Measurements from ENCODE around the gene SAMD9L. TPM values are rescaled to one million over a fixed set of nuclear protein-coding genes. Genes with fewer than 3 reads are reported as not detected.

The SAMD9L gene
- polyA plus RNA-seq, 3 donors, result 12.5 to 31.8 (median 18.6) TPM

DNA sequence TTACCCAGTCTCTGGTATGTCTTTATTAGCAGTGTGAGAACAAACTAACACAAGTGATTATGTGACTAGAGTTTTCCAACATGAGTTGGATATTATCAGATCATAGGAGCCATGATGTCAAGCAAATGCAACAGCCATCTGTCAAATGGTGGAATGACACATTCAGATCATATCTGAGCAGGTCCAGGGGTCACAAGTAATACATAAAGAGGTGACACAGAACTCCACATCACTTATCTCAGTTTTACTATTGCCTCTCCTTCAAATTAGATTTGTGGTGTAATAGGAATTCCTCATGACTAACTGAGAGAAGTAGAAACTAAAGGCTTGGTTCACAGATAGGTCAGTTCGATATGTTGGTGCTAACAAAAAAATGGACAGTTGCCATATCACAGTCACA is 12.2 kb upstream of the SAMD9L start:
- no CpG with 5 or more reads among the region's 1 CpG for WGBS (ENCODE audit: insufficient coverage)
- H3K9ac ChIP-seq (ENCODE audit: insufficient read depth, low read length, poor library complexity, severe bottlenecking), result no peak overlapping the region
- Mint-ChIP-seq H3K27ac (no peak overlapping the region), H3K27me3 (ENCODE audit: low read depth in 3 of 3) (no peaks in the 10 kb centered on the region), H3K4me1 (no peaks in the 10 kb centered on the region), H3K36me3 (no peaks in the 10 kb centered on the region), H3K4me3 (no peak overlapping the region), H3K9me3 (peaks cover 5 to 24% (median 14%) of the 10 kb centered on the region in 7 donors)
- no peak overlapping the region for H3K4me3 ChIP-seq (replicated peaks in 1 of 3; ENCODE audit: low read depth in 2 of 3, low read length in 3 of 3)
- DNase-seq, result no peak
- H4K20me1 ChIP-seq (ENCODE audit: insufficient read depth, low read length), result no peaks in the 10 kb centered on the region
- H3K4me2 ChIP-seq (replicated peaks; ENCODE audit: extremely low read depth, low read length, poor library complexity, severe bottlenecking), result no peak overlapping the region
- no peaks in the 10 kb centered on the region for H3K79me2 ChIP-seq (ENCODE audit: insufficient read depth, low read length)
- no peak overlapping the region for H3K27ac ChIP-seq (ENCODE audit: low read depth in 1 of 2, low read length in 2 of 2)
- intact Hi-C loops (cut with micrococcal nuclease), result no loop called here
- H2AFZ ChIP-seq (ENCODE audit: insufficient read depth, low read depth, low read length, poor library complexity, severe bottlenecking), result no peak overlapping the region
- H3K27me3 ChIP-seq (ENCODE audit: control insufficient read depth in 2 of 2, insufficient read depth in 2 of 2, low read length in 2 of 2), result no peaks in the 10 kb centered on the region
- no peaks in the 10 kb centered on the region for H3K36me3 ChIP-seq (replicated peaks in 1 of 2; ENCODE audit: control insufficient read depth in 1 of 2, insufficient read depth in 2 of 2, low read length in 2 of 2)
- no peaks in the 10 kb centered on the region for H3K4me1 ChIP-seq (ENCODE audit: control insufficient read depth in 1 of 2, insufficient read depth in 2 of 2, low read length in 2 of 2)
- peaks cover 9 to 13% of the 10 kb centered on the region in 2 donors for H3K9me3 ChIP-seq (replicated peaks in 1 of 2; ENCODE audit: control insufficient read depth in 1 of 2, insufficient read depth in 1 of 2, low read length in 2 of 2)
- TF ChIP-seq, protein P1, sequence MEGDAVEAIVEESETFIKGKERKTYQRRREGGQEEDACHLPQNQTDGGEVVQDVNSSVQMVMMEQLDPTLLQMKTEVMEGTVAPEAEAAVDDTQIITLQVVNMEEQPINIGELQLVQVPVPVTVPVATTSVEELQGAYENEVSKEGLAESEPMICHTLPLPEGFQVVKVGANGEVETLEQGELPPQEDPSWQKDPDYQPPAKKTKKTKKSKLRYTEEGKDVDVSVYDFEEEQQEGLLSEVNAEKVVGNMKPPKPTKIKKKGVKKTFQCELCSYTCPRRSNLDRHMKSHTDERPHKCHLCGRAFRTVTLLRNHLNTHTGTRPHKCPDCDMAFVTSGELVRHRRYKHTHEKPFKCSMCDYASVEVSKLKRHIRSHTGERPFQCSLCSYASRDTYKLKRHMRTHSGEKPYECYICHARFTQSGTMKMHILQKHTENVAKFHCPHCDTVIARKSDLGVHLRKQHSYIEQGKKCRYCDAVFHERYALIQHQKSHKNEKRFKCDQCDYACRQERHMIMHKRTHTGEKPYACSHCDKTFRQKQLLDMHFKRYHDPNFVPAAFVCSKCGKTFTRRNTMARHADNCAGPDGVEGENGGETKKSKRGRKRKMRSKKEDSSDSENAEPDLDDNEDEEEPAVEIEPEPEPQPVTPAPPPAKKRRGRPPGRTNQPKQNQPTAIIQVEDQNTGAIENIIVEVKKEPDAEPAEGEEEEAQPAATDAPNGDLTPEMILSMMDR (IDR thresholded peaks at IDR 0.05), result no peak

DNA sequence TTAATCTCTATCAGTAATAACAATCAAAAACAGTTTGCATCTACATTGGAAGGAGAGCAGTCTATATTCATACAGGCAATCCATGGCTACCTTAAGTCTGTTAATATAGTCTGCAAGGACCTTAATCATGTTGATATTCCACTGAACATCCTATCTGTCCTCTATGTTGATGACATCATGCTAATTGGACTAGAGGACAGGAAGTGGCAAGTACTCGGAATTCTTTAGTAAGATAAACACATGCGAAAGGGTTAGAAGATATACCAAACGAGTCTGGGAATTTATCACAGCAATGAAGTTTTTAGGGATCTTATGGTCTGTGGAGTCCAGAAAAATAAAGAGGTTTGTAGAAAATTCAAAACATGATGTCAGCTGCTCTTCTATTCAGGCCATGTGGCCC is 11.3 kb upstream of the SAMD9L start:
- Histone ChIP-seq H4K20me1 (ENCODE audit: insufficient read depth, low read length) (no peaks in the 10 kb centered on the region), H3K9me3 (replicated peaks in 1 of 2; ENCODE audit: control insufficient read depth in 1 of 2, insufficient read depth in 1 of 2, low read length in 2 of 2) (peaks cover 9 to 13% of the 10 kb centered on the region in 2 donors), H3K79me2 (ENCODE audit: insufficient read depth, low read length) (no peaks in the 10 kb centered on the region), H3K4me1 (ENCODE audit: control insufficient read depth in 1 of 2, insufficient read depth in 2 of 2, low read length in 2 of 2) (no peaks in the 10 kb centered on the region), H3K9ac (ENCODE audit: insufficient read depth, low read length, poor library complexity, severe bottlenecking) (no peak overlapping the region), H3K4me2 (replicated peaks; ENCODE audit: extremely low read depth, low read length, poor library complexity, severe bottlenecking) (no peak overlapping the region), H3K27ac (ENCODE audit: low read depth in 1 of 2, low read length in 2 of 2) (no peak overlapping the region), H3K4me3 (replicated peaks in 1 of 3; ENCODE audit: low read depth in 2 of 3, low read length in 3 of 3) (no peak overlapping the region), H3K27me3 (ENCODE audit: control insufficient read depth in 2 of 2, insufficient read depth in 2 of 2, low read length in 2 of 2) (no peaks in the 10 kb centered on the region), H2AFZ (ENCODE audit: insufficient read depth, low read depth, low read length, poor library complexity, severe bottlenecking) (no peak overlapping the region), H3K36me3 (replicated peaks in 1 of 2; ENCODE audit: control insufficient read depth in 1 of 2, insufficient read depth in 2 of 2, low read length in 2 of 2) (no peaks in the 10 kb centered on the region)
- Mint-ChIP-seq H3K27me3 (ENCODE audit: low read depth in 3 of 3) (peaks cover 0 to 2% (median 0%) of the 10 kb centered on the region in 3 donors), H3K27ac (no peak overlapping the region), H3K9me3 (peaks cover 5 to 24% (median 14%) of the 10 kb centered on the region in 7 donors), H3K4me1 (no peaks in the 10 kb centered on the region), H3K36me3 (no peaks in the 10 kb centered on the region), H3K4me3 (no peak overlapping the region)
- 100% methylated on average over 1 of the region's 3 CpGs for WGBS (ENCODE audit: insufficient coverage)
- DNase-seq, result no peak
- TF ChIP-seq, protein P1 (IDR thresholded peaks at IDR 0.05), result no peak
- intact Hi-C loops (cut with micrococcal nuclease), result no loop called here
